CD4-positive, CD25-positive, alpha-beta regulatory T cell (primary cell): ENCODE results near the gene ATG4C. TPM values are rescaled to one million over a fixed set of nuclear protein-coding genes. Genes with fewer than 3 reads are reported as not detected.
A peak's percentile ranks its signal among the peaks of the same experiment; 100 is the strongest.
"Not testable (repeated sequence)": the region's sequence is repeated elsewhere in the genome, so short reads cannot be mapped to it uniquely, and the experiment has no call there.

Source experiments
- ATAC-seq, 2 donors: fragments of 150-1000 bp; cut with Tn5 transposase; one replicate each; pipeline ENCODE4 v1.10.0; 2021; ENCODE audit warnings: low read depth in 2 of 2, moderate number of reproducible peaks in 2 of 2, moderate library complexity in 1 of 2
- DNase-seq, 3 donors: peaks; one replicate each; pipeline versions ENCODE4 v3.0.0 to v3.0.0-alpha.2; 2012 to 2022; ENCODE audit warnings: mixed read lengths in 1 of 3
- H3K27ac ChIP-seq: one replicate; pipeline ENCODE4 v1.7.0; 2013; ENCODE audit warnings: mild to moderate bottlenecking, low read length; ENCODE audit not compliant: insufficient read depth, poor library complexity, severe bottlenecking
- H3K27me3 ChIP-seq: one replicate; pipeline ENCODE4 v1.7.0; 2013; ENCODE audit warnings: low read length; ENCODE audit not compliant: control insufficient read depth, insufficient read depth
- H3K36me3 ChIP-seq: one replicate; pipeline ENCODE4 v1.7.0; 2013; ENCODE audit warnings: mild to moderate bottlenecking, low read length, moderate library complexity; ENCODE audit not compliant: control insufficient read depth, insufficient read depth
- H3K4me1 ChIP-seq: 2 replicates; pipeline ENCODE4 v1.7.0; 2013; ENCODE audit warnings: mild to moderate bottlenecking, low read length; ENCODE audit not compliant: insufficient read depth, control insufficient read depth, poor library complexity, severe bottlenecking
- H3K4me3 ChIP-seq: one replicate; pipeline ENCODE4 v1.7.0; 2013; ENCODE audit warnings: low read depth, mild to moderate bottlenecking, low read length, moderate library complexity
- H3K9me3 ChIP-seq, 2 experiments: 1 replicate in 1 of 2; 2 replicates in 1 of 2; pipeline ENCODE4 v1.7.0; 2013; ENCODE audit warnings: low read length in 2 of 2, mild to moderate bottlenecking in 1 of 2, moderate library complexity in 1 of 2; ENCODE audit not compliant: control insufficient read depth in 2 of 2
- H3K27ac Mint-ChIP-seq, 3 donors: one replicate each; pipeline ENCODE4 v1.8.0; 2020 to 2022; ENCODE audit warnings: mild to moderate bottlenecking in 3 of 3, mixed read lengths in 3 of 3, moderate library complexity in 2 of 3
- H3K27me3 Mint-ChIP-seq: one replicate; pipeline ENCODE4 v1.8.0; 2022; ENCODE audit warnings: mild to moderate bottlenecking, mixed read lengths
- H3K36me3 Mint-ChIP-seq: one replicate; pipeline ENCODE4 v1.8.0; 2020; ENCODE audit warnings: mixed read lengths
- H3K4me1 Mint-ChIP-seq, 4 donors: one replicate each; pipeline ENCODE4 v1.8.0; 2020 to 2022; ENCODE audit warnings: mixed read lengths in 4 of 4, mild to moderate bottlenecking in 1 of 4
- H3K4me3 Mint-ChIP-seq, 4 donors: one replicate each; pipeline ENCODE4 v1.8.0; 2020 to 2022; ENCODE audit warnings: mild to moderate bottlenecking in 4 of 4, mixed read lengths in 4 of 4, moderate library complexity in 3 of 4
- H3K9me3 Mint-ChIP-seq, 7 donors: one replicate each; pipeline ENCODE4 v1.8.0; 2020 to 2022; ENCODE audit warnings: mixed read lengths in 7 of 7, mild to moderate bottlenecking in 3 of 7, moderate library complexity in 2 of 7
- polyA plus RNA-seq, 4 donors: library from polyadenylated mRNA; unstranded; fragments of 300-500 nt; fragmentation: Illumina TruSeq; gene quantifications; one replicate each; pipeline ENCODE4 v1.2.3, GENCODE V29; 2021
- total RNA-seq: library from RNA; stranded (reverse); gene quantifications from one replicate; pipeline ENCODE4 v1.2.3, GENCODE V29; 2022

ATG4C gene
- 5.3 TPM for total RNA-seq
- 10 to 100 TPM; 10.4 to 16.9 (median 14.2) TPM for polyA plus RNA-seq

- Mint-ChIP-seq H3K9me3 (no peaks in the 10 kb centered on the region), H3K27me3 (peaks cover 17% of the 10 kb centered on the region), H3K4me3 (no peak within 1 kb of the TSS), H3K27ac (no peak within 1 kb of the TSS), H3K36me3 (no peaks in the 10 kb centered on the region), H3K4me1 (peaks cover under 1 to 17% (median 14%) of the 10 kb centered on the region in 4 donors)
- DNase-seq (peak; percentile 91 to 97 (median 97)), ATAC-seq (peak; percentile 96)
- Histone ChIP-seq H3K36me3 (no peaks in the 10 kb centered on the region), H3K27ac (peak within 1 kb of the TSS; percentile 90), H3K27me3 (peaks cover 8% of the 10 kb centered on the region), H3K9me3 (no peaks in the 10 kb centered on the region), H3K4me3 (peak within 1 kb of the TSS; percentile 97), H3K4me1 (peaks cover 14% of the 10 kb centered on the region)
Observed at GRCh38 chr1:62783736-62784508, at the start of gene ATG4C. TSS of gene ATG4C (plus strand) at chr1:62784132. CDS start at chr1:62803787, 19,655 bp downstream.

GRCh38 chr1:62735491-62736171, 48.3 kb upstream of the ATG4C start:
- no peak for ATAC-seq
- Mint-ChIP-seq H3K4me3 (no peak overlapping the region), H3K9me3 (no peaks in the 10 kb centered on the region), H3K4me1 (no peaks in the 10 kb centered on the region), H3K27me3 (peaks cover 5% of the 10 kb centered on the region), H3K27ac (peak overlapping the region in 1 of 3 donors; percentile 2), H3K36me3 (no peaks in the 10 kb centered on the region)
- no peaks in the 10 kb centered on the region for H3K27me3 ChIP-seq
- no peak overlapping the region for H3K27ac ChIP-seq
- H3K4me3 ChIP-seq, result no peak overlapping the region
- no peak for DNase-seq
- H3K36me3 ChIP-seq, result no peaks in the 10 kb centered on the region
- H3K4me1 ChIP-seq, result no peaks in the 10 kb centered on the region
- H3K9me3 ChIP-seq, result no peaks in the 10 kb centered on the region

- H3K4me3 ChIP-seq, ATAC-seq, H3K9me3 Mint-ChIP-seq, H3K9me3 ChIP-seq, H3K4me1 ChIP-seq, DNase-seq, H3K27ac ChIP-seq, H3K27ac Mint-ChIP-seq, H3K27me3 Mint-ChIP-seq, H3K36me3 Mint-ChIP-seq, H3K36me3 ChIP-seq, H3K27me3 ChIP-seq, H3K4me1 Mint-ChIP-seq: not testable (repeated sequence)
- H3K4me3 Mint-ChIP-seq, result peak overlapping the region in 1 of 4 donors; percentile 8
Observed at GRCh38 chr1:62740701-62741100, 43.2 kb upstream of the ATG4C start.

- DNase-seq (no peak), ATAC-seq (no peak)
- H3K9me3 ChIP-seq, result no peaks in the 10 kb centered on the region
- H3K4me1 Mint-ChIP-seq, result peaks cover 0 to 5% (median 0%) of the 10 kb centered on the region in 4 donors
- no peaks in the 10 kb centered on the region for H3K36me3 Mint-ChIP-seq
- no peak overlapping the region for H3K27ac ChIP-seq
- no peaks in the 10 kb centered on the region for H3K36me3 ChIP-seq
- peaks cover 12% of the 10 kb centered on the region for H3K27me3 Mint-ChIP-seq
- no peaks in the 10 kb centered on the region for H3K4me1 ChIP-seq
- peaks cover 3% of the 10 kb centered on the region for H3K27me3 ChIP-seq
- no peak overlapping the region for H3K4me3 ChIP-seq
- H3K9me3 Mint-ChIP-seq, result peaks cover 0 to 5% (median 0%) of the 10 kb centered on the region in 7 donors
- no peak overlapping the region for H3K27ac Mint-ChIP-seq
- no peak overlapping the region for H3K4me3 Mint-ChIP-seq
Observed at GRCh38 chr1:62744611-62745577, 39.0 kb upstream of the ATG4C start.

- no peak overlapping the region for H3K4me3 ChIP-seq
- Mint-ChIP-seq H3K27me3 (peaks cover 8% of the 10 kb centered on the region), H3K36me3 (no peaks in the 10 kb centered on the region), H3K9me3 (peaks cover 0 to 5% (median 0%) of the 10 kb centered on the region in 7 donors), H3K27ac (no peak overlapping the region), H3K4me1 (no peaks in the 10 kb centered on the region), H3K4me3 (no peak overlapping the region)
- H3K36me3 ChIP-seq, result no peaks in the 10 kb centered on the region
- H3K27me3 ChIP-seq, result peaks cover 3% of the 10 kb centered on the region
- H3K9me3 ChIP-seq, result no peaks in the 10 kb centered on the region
- H3K27ac ChIP-seq, result no peak overlapping the region
- H3K4me1 ChIP-seq, result no peaks in the 10 kb centered on the region
- peak in 2 of 3 donors; percentile 44 to 45 for DNase-seq
- no peak for ATAC-seq
Observed at GRCh38 chr1:62746086-62746808, 37.7 kb upstream of the ATG4C start.

GRCh38 chr1:62746809-62747138, 37.2 kb upstream of the ATG4C start:
- no peaks in the 10 kb centered on the region for H3K36me3 ChIP-seq
- H3K9me3 Mint-ChIP-seq, result peaks cover 0 to under 1% (median 0%) of the 10 kb centered on the region in 7 donors
- no peaks in the 10 kb centered on the region for H3K4me1 ChIP-seq
- peaks cover 5% of the 10 kb centered on the region for H3K27me3 Mint-ChIP-seq
- no peaks in the 10 kb centered on the region for H3K36me3 Mint-ChIP-seq
- no peak for DNase-seq
- H3K27ac ChIP-seq, result no peak overlapping the region
- H3K27me3 ChIP-seq, result peaks cover 3% of the 10 kb centered on the region
- H3K4me3 ChIP-seq, result no peak overlapping the region
- H3K27ac Mint-ChIP-seq, result no peak overlapping the region
- ATAC-seq, result no peak
- no peaks in the 10 kb centered on the region for H3K4me1 Mint-ChIP-seq
- H3K9me3 ChIP-seq, result no peaks in the 10 kb centered on the region
- H3K4me3 Mint-ChIP-seq, result no peak overlapping the region
